Measurements from ENCODE around the gene SLC9A5.
A peak's percentile ranks its signal among the peaks of the same experiment; 100 is the strongest.

SLC9A5 gene

GRCh38 chr16:67248073-67248400, 742 bp upstream of the SLC9A5 start:
- H3K9me3 ChIP-seq (ENCODE audit: control insufficient read depth, insufficient read depth, low read length), result no peaks in the 10 kb centered on the region
- no peak overlapping the region for H3K9ac ChIP-seq (ENCODE audit: low read depth, low read length)
- no peak overlapping the region for H3K27ac ChIP-seq (ENCODE audit: low read depth, low read length)
- H3K27me3 ChIP-seq (ENCODE audit: control insufficient read depth, insufficient read depth, low read length), result peaks cover 26% of the 10 kb centered on the region
- H3K4me1 ChIP-seq (ENCODE audit: control insufficient read depth, insufficient read depth, low read length), result peaks cover 25% of the 10 kb centered on the region
- H3K36me3 ChIP-seq (ENCODE audit: control insufficient read depth, insufficient read depth, low read length), result 0 out of 2 replicates have a peak, but pooled peaks cover 4% of the 10 kb centered on the region
- peak overlapping the region; percentile 73 for H3K4me3 ChIP-seq (ENCODE audit: low read depth, low read length)

GRCh38 chr16:67249178-67250044, 632 bp downstream of the SLC9A5 start:
- H3K27me3 ChIP-seq (ENCODE audit: control insufficient read depth, insufficient read depth, low read length), result peaks cover 26% of the 10 kb centered on the region

GRCh38 chr16:67250045-67250327, 1.2 kb downstream of the SLC9A5 start:
- H3K36me3 ChIP-seq (ENCODE audit: control insufficient read depth, insufficient read depth, low read length), result peaks cover 8% of the 10 kb centered on the region; the same call in 1 of the 2 replicates
- H3K27ac ChIP-seq (ENCODE audit: low read depth, low read length), result no peak overlapping the region
- H3K4me1 ChIP-seq (ENCODE audit: control insufficient read depth, insufficient read depth, low read length), result peaks cover 22% of the 10 kb centered on the region
- H3K27me3 ChIP-seq (ENCODE audit: control insufficient read depth, insufficient read depth, low read length), result peaks cover 26% of the 10 kb centered on the region
- no peak overlapping the region for H3K4me3 ChIP-seq (ENCODE audit: low read depth, low read length)
- no peaks in the 10 kb centered on the region for H3K9me3 ChIP-seq (ENCODE audit: control insufficient read depth, insufficient read depth, low read length)
- H3K9ac ChIP-seq (ENCODE audit: low read depth, low read length), result no peak overlapping the region

More at GRCh38 chr16:67249178-67250044, 632 bp downstream of the SLC9A5 start:
- Histone ChIP-seq H3K4me1 (ENCODE audit: control insufficient read depth, insufficient read depth, low read length) (peaks cover 25% of the 10 kb centered on the region), H3K27ac (ENCODE audit: low read depth, low read length) (no peak overlapping the region), H3K4me3 (ENCODE audit: low read depth, low read length) (peak overlapping the region; percentile 73), H3K36me3 (ENCODE audit: control insufficient read depth, insufficient read depth, low read length) (0 out of 2 replicates have a peak, but pooled peaks cover 4% of the 10 kb centered on the region), H3K9me3 (ENCODE audit: control insufficient read depth, insufficient read depth, low read length) (no peaks in the 10 kb centered on the region), H3K9ac (ENCODE audit: low read depth, low read length) (peak overlapping the region; percentile 7; the same call in 1 of the 2 replicates)

- Histone ChIP-seq H3K36me3 (ENCODE audit: control insufficient read depth, insufficient read depth, low read length) (peaks cover 12% of the 10 kb centered on the region; the same call in 1 of the 2 replicates), H3K4me1 (ENCODE audit: control insufficient read depth, insufficient read depth, low read length) (peaks cover 10% of the 10 kb centered on the region), H3K9ac (ENCODE audit: low read depth, low read length) (no peak overlapping the region), H3K27ac (ENCODE audit: low read depth, low read length) (no peak overlapping the region), H3K9me3 (ENCODE audit: control insufficient read depth, insufficient read depth, low read length) (no peaks in the 10 kb centered on the region), H3K4me3 (ENCODE audit: low read depth, low read length) (no peak overlapping the region), H3K27me3 (ENCODE audit: control insufficient read depth, insufficient read depth, low read length) (peaks cover 24% of the 10 kb centered on the region)
Measured at GRCh38 chr16:67252609-67253497, 4.1 kb downstream of the SLC9A5 start.

- H3K27me3 ChIP-seq (ENCODE audit: control insufficient read depth, insufficient read depth, low read length), result peaks cover 8% of the 10 kb centered on the region
- no peaks in the 10 kb centered on the region for H3K4me1 ChIP-seq (ENCODE audit: control insufficient read depth, insufficient read depth, low read length)
- no peaks in the 10 kb centered on the region for H3K9me3 ChIP-seq (ENCODE audit: control insufficient read depth, insufficient read depth, low read length)
- H3K9ac ChIP-seq (ENCODE audit: low read depth, low read length), result no peak overlapping the region
- H3K4me3 ChIP-seq (ENCODE audit: low read depth, low read length), result no peak overlapping the region
- H3K27ac ChIP-seq (ENCODE audit: low read depth, low read length), result no peak overlapping the region
- peaks cover 12% of the 10 kb centered on the region; the same call in 1 of the 2 replicates for H3K36me3 ChIP-seq (ENCODE audit: control insufficient read depth, insufficient read depth, low read length)
Measured at GRCh38 chr16:67254801-67255552, 6.2 kb downstream of the SLC9A5 start.

GRCh38 chr16:67255553-67256221, 6.9 kb downstream of the SLC9A5 start:
- Histone ChIP-seq H3K27ac (ENCODE audit: low read depth, low read length) (no peak overlapping the region), H3K4me1 (ENCODE audit: control insufficient read depth, insufficient read depth, low read length) (no peaks in the 10 kb centered on the region), H3K9ac (ENCODE audit: low read depth, low read length) (no peak overlapping the region), H3K9me3 (ENCODE audit: control insufficient read depth, insufficient read depth, low read length) (no peaks in the 10 kb centered on the region), H3K36me3 (ENCODE audit: control insufficient read depth, insufficient read depth, low read length) (peaks cover 12% of the 10 kb centered on the region; the same call in 1 of the 2 replicates), H3K4me3 (ENCODE audit: low read depth, low read length) (no peak overlapping the region), H3K27me3 (ENCODE audit: control insufficient read depth, insufficient read depth, low read length) (peaks cover under 1% of the 10 kb centered on the region; the same call in 1 of the 2 replicates)

- Histone ChIP-seq H3K4me3 (ENCODE audit: low read depth, low read length) (no peak overlapping the region), H3K9me3 (ENCODE audit: control insufficient read depth, insufficient read depth, low read length) (no peaks in the 10 kb centered on the region), H3K27ac (ENCODE audit: low read depth, low read length) (no peak overlapping the region), H3K36me3 (ENCODE audit: control insufficient read depth, insufficient read depth, low read length) (peaks cover 12% of the 10 kb centered on the region; the same call in 1 of the 2 replicates), H3K4me1 (ENCODE audit: control insufficient read depth, insufficient read depth, low read length) (no peaks in the 10 kb centered on the region), H3K9ac (ENCODE audit: low read depth, low read length) (no peak overlapping the region), H3K27me3 (ENCODE audit: control insufficient read depth, insufficient read depth, low read length) (no peaks in the 10 kb centered on the region)
Measured at GRCh38 chr16:67256701-67257230, 8.0 kb downstream of the SLC9A5 start.

GRCh38 chr16:67257486-67258160, 8.8 kb downstream of the SLC9A5 start:
- Histone ChIP-seq H3K9ac (ENCODE audit: low read depth, low read length) (no peak overlapping the region), H3K36me3 (ENCODE audit: control insufficient read depth, insufficient read depth, low read length) (peaks cover 12% of the 10 kb centered on the region; the same call in 1 of the 2 replicates), H3K4me1 (ENCODE audit: control insufficient read depth, insufficient read depth, low read length) (no peaks in the 10 kb centered on the region), H3K4me3 (ENCODE audit: low read depth, low read length) (no peak overlapping the region), H3K27ac (ENCODE audit: low read depth, low read length) (no peak overlapping the region), H3K27me3 (ENCODE audit: control insufficient read depth, insufficient read depth, low read length) (no peaks in the 10 kb centered on the region), H3K9me3 (ENCODE audit: control insufficient read depth, insufficient read depth, low read length) (no peaks in the 10 kb centered on the region)

- H3K27me3 ChIP-seq (ENCODE audit: control insufficient read depth, insufficient read depth, low read length), result no peaks in the 10 kb centered on the region
- H3K27ac ChIP-seq (ENCODE audit: low read depth, low read length), result no peak overlapping the region
- H3K9ac ChIP-seq (ENCODE audit: low read depth, low read length), result no peak overlapping the region
- peaks cover 8% of the 10 kb centered on the region; the same call in 1 of the 2 replicates for H3K36me3 ChIP-seq (ENCODE audit: control insufficient read depth, insufficient read depth, low read length)
- H3K9me3 ChIP-seq (ENCODE audit: control insufficient read depth, insufficient read depth, low read length), result no peaks in the 10 kb centered on the region
- no peaks in the 10 kb centered on the region for H3K4me1 ChIP-seq (ENCODE audit: control insufficient read depth, insufficient read depth, low read length)
- H3K4me3 ChIP-seq (ENCODE audit: low read depth, low read length), result no peak overlapping the region
Measured at GRCh38 chr16:67258161-67258835, 9.5 kb downstream of the SLC9A5 start.
